BE2C (cell line): ENCODE measurements around the gene LHCGR.
"Not testable (repeated sequence)": the region's sequence is repeated elsewhere in the genome, so short reads cannot be mapped to it uniquely, and the experiment has no call there.

Source experiments
- DNase-seq: peaks from one replicate; pipeline ENCODE4 v3.0.0-alpha.2; 2020
- H3K27me3 ChIP-seq: fragments of 250-450 bp; sonication (Bioruptor Pico); 2 replicates; pipeline ENCODE4 v1.5.1; 2020; ENCODE audit warnings: mild to moderate bottlenecking
- H3K36me3 ChIP-seq: fragments of 250-450 bp; sonication (Bioruptor Pico); 2 replicates; pipeline ENCODE4 v1.5.1; 2020; ENCODE audit warnings: mild to moderate bottlenecking
- H3K4me1 ChIP-seq: fragments of 250-450 bp; sonication (Bioruptor Pico); 2 replicates; pipeline ENCODE4 v1.5.1; 2020
- H3K4me3 ChIP-seq: 2 replicates; pipeline ENCODE4 v1.5.1; 2011; ENCODE audit warnings: low read depth, low read length
- H3K9me3 ChIP-seq: fragments of 250-450 bp; sonication (Bioruptor Pico); 2 replicates; pipeline ENCODE4 v1.5.1; 2020
- CTCF ChIP-seq: IDR thresholded peaks from 2 replicates; pipeline ENCODE4 v1.5.1; 2012; ENCODE audit warnings: mild to moderate bottlenecking, low read depth, low read length

Gene LHCGR

GRCh38 chr2:48753228-48753627, 2.3 kb downstream of the LHCGR start:
- Histone ChIP-seq H3K27me3 (no peaks in the 10 kb centered on the region), H3K4me1 (no peaks in the 10 kb centered on the region), H3K4me3 (no peak overlapping the region), H3K9me3 (no peaks in the 10 kb centered on the region), H3K36me3 (no peaks in the 10 kb centered on the region)
- no peak for TF ChIP-seq CTCF
- no peak for DNase-seq

DNA sequence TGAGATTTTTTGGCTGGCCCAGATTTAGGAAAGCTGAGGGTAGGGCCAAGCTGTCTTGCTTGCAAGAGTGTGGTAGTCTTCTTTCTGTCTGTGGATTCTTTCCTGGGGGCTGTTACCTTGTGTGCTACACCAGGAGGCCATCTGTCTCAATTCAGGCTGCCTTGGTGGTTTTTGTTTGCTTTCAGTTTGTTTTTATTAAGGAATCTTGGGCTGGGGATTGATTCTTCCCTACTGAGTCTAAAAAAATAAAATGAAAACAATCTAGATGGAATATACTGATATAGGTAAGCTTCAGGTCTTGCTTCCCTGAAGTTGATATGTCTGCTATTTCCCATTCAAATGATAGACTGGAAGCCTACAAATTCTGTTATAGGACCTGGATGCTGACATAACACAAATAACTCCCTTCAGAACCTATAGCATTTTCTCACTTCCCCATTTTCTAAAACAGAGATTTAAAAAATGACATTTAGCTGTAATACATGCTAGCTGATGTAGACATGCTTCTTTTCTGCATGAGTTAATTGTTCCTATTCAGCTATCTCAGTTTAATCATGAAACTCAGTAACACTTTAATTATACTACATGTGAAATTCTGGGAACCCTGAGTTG, 5.3 kb downstream of the LHCGR start:
- TF ChIP-seq CTCF = no peak
- Histone ChIP-seq H3K4me1 (no peaks in the 10 kb centered on the region), H3K36me3 (no peaks in the 10 kb centered on the region), H3K27me3 (no peaks in the 10 kb centered on the region), H3K4me3 (no peak overlapping the region), H3K9me3 (no peaks in the 10 kb centered on the region)
- DNase-seq = no peak

- TF ChIP-seq CTCF = no peak
- Histone ChIP-seq H3K4me1 (no peaks in the 10 kb centered on the region), H3K4me3 (no peak overlapping the region), H3K36me3 (no peaks in the 10 kb centered on the region), H3K27me3 (no peaks in the 10 kb centered on the region), H3K9me3 (no peaks in the 10 kb centered on the region)
- DNase-seq = no peak
Observed at GRCh38 chr2:48749291-48750127, 6.0 kb downstream of the LHCGR start.

DNA sequence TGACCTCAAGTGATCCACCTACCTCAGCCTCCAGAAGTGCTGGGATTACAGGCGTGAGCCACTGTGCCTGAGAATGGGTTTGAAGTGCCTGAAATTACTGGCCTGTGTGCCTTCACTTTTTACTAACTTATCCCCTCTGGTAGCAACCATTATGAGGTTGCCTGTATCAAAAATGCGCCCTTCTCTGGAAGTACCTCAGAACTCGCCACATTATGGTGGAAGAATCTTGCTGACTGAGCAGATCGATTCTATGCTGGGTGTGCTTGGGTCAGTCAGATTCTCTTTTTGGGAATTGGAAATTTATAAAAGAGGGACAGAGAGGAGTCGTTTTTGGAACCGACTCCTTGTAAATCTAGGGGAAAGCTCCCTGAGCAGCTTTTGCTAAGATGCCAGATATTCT, 8.2 kb downstream of the LHCGR start:
- H3K9me3 ChIP-seq = no peaks in the 10 kb centered on the region
- TF ChIP-seq CTCF = no peak
- no peaks in the 10 kb centered on the region for H3K4me1 ChIP-seq
- no peak for DNase-seq
- no peaks in the 10 kb centered on the region for H3K36me3 ChIP-seq
- no peak overlapping the region for H3K4me3 ChIP-seq
- no peaks in the 10 kb centered on the region for H3K27me3 ChIP-seq

DNA sequence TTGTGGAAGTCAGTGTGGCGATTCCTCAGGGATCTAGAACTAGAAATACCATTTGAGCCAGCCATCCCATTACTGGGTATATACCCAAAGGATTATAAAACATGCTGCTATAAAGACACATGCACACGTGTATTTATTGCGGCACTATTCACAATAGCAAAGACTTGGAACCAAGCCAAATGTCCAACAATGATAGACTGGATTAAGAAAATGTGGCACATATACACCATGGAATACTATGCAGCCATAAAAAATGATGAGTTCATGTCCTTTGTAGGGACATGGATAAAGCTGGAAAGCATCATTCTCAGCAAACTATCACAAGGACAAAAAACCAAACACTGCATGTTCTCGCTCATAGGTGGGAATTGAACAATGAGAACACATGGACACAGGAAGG, 16.3 kb downstream of the LHCGR start:
- H3K4me1 ChIP-seq, H3K36me3 ChIP-seq, H3K9me3 ChIP-seq, H3K4me3 ChIP-seq, H3K27me3 ChIP-seq, DNase-seq: not testable (repeated sequence)

GRCh38 chr2:48738806-48739205, 16.7 kb downstream of the LHCGR start:
- no peaks in the 10 kb centered on the region for H3K36me3 ChIP-seq
- no peaks in the 10 kb centered on the region for H3K9me3 ChIP-seq
- H3K4me1 ChIP-seq = no peaks in the 10 kb centered on the region
- TF ChIP-seq CTCF = no peak
- no peak for DNase-seq
- H3K27me3 ChIP-seq = no peaks in the 10 kb centered on the region
- no peak overlapping the region for H3K4me3 ChIP-seq
